GM23338 (cell line): ENCODE data around the gene OR13C9. TPM values are rescaled to one million over a fixed set of nuclear protein-coding genes. Genes with fewer than 3 reads are reported as not detected.
"Not testable (repeated sequence)": the region's sequence is repeated elsewhere in the genome, so short reads cannot be mapped to it uniquely, and the experiment has no call there.

Experiments used
- ATAC-seq: fragments of 200-7000 bp; cut with Tn5 transposase; 3 replicates; pipeline ENCODE4 v1.9.1; 2020
- DNase-seq: peaks from one replicate; pipeline ENCODE4 v3.0.0-alpha.2; 2015; ENCODE audit warnings: low spot score
- H2AFZ ChIP-seq: fragments of 200-600 bp; sonication (generic); 2 replicates; pipeline ENCODE4 v1.8.0; 2016; ENCODE audit warnings: antibody characterized with exemption, mild to moderate bottlenecking, moderate library complexity
- H3F3A ChIP-seq: fragments of 200-600 bp; sonication (generic); replicated peaks from 2 replicates; pipeline ENCODE4 v1.8.0; 2017; ENCODE audit warnings: antibody characterized with exemption, mixed run types, low read depth
- H3K27ac ChIP-seq: fragments of 200-600 bp; sonication (generic); 2 replicates; pipeline ENCODE4 v1.6.1; 2016; ENCODE audit warnings: low read depth
- H3K27me3 ChIP-seq: fragments of 200-600 bp; sonication (generic); 2 replicates; pipeline ENCODE4 v1.8.0; 2016; ENCODE audit warnings: mild to moderate bottlenecking, mixed run types, moderate library complexity; ENCODE audit not compliant: insufficient read depth
- H3K36me3 ChIP-seq: fragments of 200-600 bp; sonication (generic); 2 replicates; pipeline ENCODE4 v1.8.0; 2016; ENCODE audit warnings: mild to moderate bottlenecking; ENCODE audit not compliant: insufficient read depth
- H3K4me1 ChIP-seq: fragments of 200-600 bp; sonication (generic); 2 replicates; pipeline ENCODE4 v1.8.0; 2016; ENCODE audit warnings: mild to moderate bottlenecking, moderate library complexity; ENCODE audit not compliant: insufficient read depth
- H3K4me2 ChIP-seq: fragments of 200-600 bp; sonication (generic); 2 replicates; pipeline ENCODE4 v1.7.1; 2017; ENCODE audit warnings: mixed run types
- H3K4me3 ChIP-seq: fragments of 200-600 bp; sonication (generic); 2 replicates; pipeline ENCODE4 v1.6.1; 2016; ENCODE audit warnings: mixed run types
- H3K79me2 ChIP-seq: fragments of 200-600 bp; sonication (generic); replicated peaks from 2 replicates; pipeline ENCODE4 v1.8.0; 2017; ENCODE audit warnings: mild to moderate bottlenecking; ENCODE audit not compliant: insufficient read depth
- H3K9me2 ChIP-seq: fragments of 200-600 bp; sonication (generic); 2 replicates; pipeline ENCODE4 v1.8.0; 2017; ENCODE audit not compliant: insufficient read depth
- H4K20me1 ChIP-seq: fragments of 200-600 bp; sonication (generic); replicated peaks from 2 replicates; pipeline ENCODE4 v1.8.0; 2017; ENCODE audit warnings: mild to moderate bottlenecking; ENCODE audit not compliant: insufficient read depth
- H3K27ac Mint-ChIP-seq: 2 replicates; pipeline ENCODE4 v1.8.0; 2020; ENCODE audit warnings: inconsistent platforms, mild to moderate bottlenecking, moderate library complexity, mixed read lengths
- H3K27me3 Mint-ChIP-seq: 3 replicates; pipeline ENCODE4 v1.8.0; 2022; ENCODE audit warnings: low read depth, mild to moderate bottlenecking, moderate library complexity, mixed read lengths, inconsistent platforms; ENCODE audit not compliant: insufficient read depth, poor library complexity
- H3K36me3 Mint-ChIP-seq: 3 replicates; pipeline ENCODE4 v1.8.0; 2021; ENCODE audit warnings: low read depth, mild to moderate bottlenecking, inconsistent platforms, moderate library complexity, mixed read lengths
- H3K4me1 Mint-ChIP-seq: 3 replicates; pipeline ENCODE4 v1.8.0; 2020; ENCODE audit warnings: mild to moderate bottlenecking, inconsistent platforms, mixed read lengths
- H3K4me3 Mint-ChIP-seq: 3 replicates; pipeline ENCODE4 v1.8.0; 2021; ENCODE audit warnings: moderate library complexity, mild to moderate bottlenecking, inconsistent platforms, mixed read lengths
- H3K9me3 Mint-ChIP-seq: 3 replicates; pipeline ENCODE4 v1.8.0; 2020; ENCODE audit warnings: moderate library complexity, mild to moderate bottlenecking, inconsistent platforms, mixed read lengths
- CREB1 ChIP-seq: fragments of 250-450 bp; sonication (Bioruptor Pico); IDR thresholded peaks from 2 replicates; pipeline ENCODE4 v1.5.0; 2020; ENCODE audit warnings: low read depth, mild to moderate bottlenecking, moderate library complexity
- EZH2 ChIP-seq: fragments of 200-600 bp; sonication (generic); IDR thresholded peaks from one replicate; pipeline ENCODE4 v1.8.0; 2017; ENCODE audit warnings: antibody characterized with exemption, mild to moderate bottlenecking, low read depth; ENCODE audit not compliant: unreplicated experiment
- POLR2AphosphoS5 ChIP-seq: IDR thresholded peaks from 2 replicates; pipeline ENCODE4 v1.6.1; 2016; ENCODE audit warnings: antibody characterized with exemption, low read depth
- STAT1 ChIP-seq: IDR thresholded peaks from one replicate; pipeline ENCODE4 v1.6.1; 2016; ENCODE audit warnings: antibody characterized with exemption; ENCODE audit not compliant: unreplicated experiment
- ZNF114 ChIP-seq: fragments of 250-450 bp; sonication (Bioruptor Pico); IDR thresholded peaks from 2 replicates; pipeline ENCODE4 v1.5.0; 2020; ENCODE audit warnings: mild to moderate bottlenecking, moderate library complexity
- ZNF331 ChIP-seq: fragments of 250-450 bp; sonication (Bioruptor Pico); IDR thresholded peaks from 2 replicates; pipeline ENCODE4 v1.5.0; 2020; ENCODE audit warnings: low read depth, mild to moderate bottlenecking, moderate library complexity
- polyA plus RNA-seq: library from polyadenylated mRNA; unstranded; fragments of >200 nt; fragmentation: Nextera tagmentation; extraction: Ambion mirVana; gene quantifications from 2 replicates; pipeline ENCODE4 v1.2.1, GENCODE V29; 2016
- total RNA-seq: library from RNA; depleted of rRNA; stranded (reverse); fragments of >200 nt; shearing (Covaris generic); gene quantifications from 2 replicates; pipeline ENCODE4 v1.2.3, GENCODE V29; 2014
- TF ChIP-seq, protein P1 (sequence below): IDR thresholded peaks from 2 replicates; pipeline ENCODE4 v1.6.1; 2016; ENCODE audit warnings: antibody characterized with exemption
- TF ChIP-seq, protein P2 (sequence below): IDR thresholded peaks from one replicate; pipeline ENCODE4 v1.6.1; 2018; ENCODE audit warnings: antibody characterized with exemption; ENCODE audit not compliant: unreplicated experiment

OR13C9 gene
- total and polyA plus RNA-seq, 2 experiments from 2014 or later, result not detected

DNA sequence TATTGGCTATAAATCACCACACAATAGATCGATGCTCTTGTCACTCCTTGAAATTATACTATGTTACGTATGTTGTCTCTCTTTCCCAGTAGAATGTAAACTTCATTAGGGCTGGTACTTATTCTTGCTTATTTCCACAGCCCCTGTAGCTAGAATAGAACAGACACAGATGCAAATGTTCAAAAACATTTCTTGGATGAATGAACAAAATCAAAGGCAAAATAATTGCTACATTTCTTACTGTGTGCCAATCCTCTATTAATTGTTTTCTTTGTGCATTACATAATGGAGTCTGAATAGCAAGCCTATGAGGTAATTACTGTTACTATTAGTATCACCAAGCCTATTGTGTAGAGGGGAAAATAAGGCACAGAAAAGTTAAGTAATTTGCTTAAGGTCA is 11.9 kb downstream of the OR13C9 start (continued):
- TF ChIP-seq CREB1 (CRISPR knock-in tag) (no peak), ZNF331 (no peak), STAT1 (no peak), ZNF114 (no peak)
- TF ChIP-seq, protein P1, sequence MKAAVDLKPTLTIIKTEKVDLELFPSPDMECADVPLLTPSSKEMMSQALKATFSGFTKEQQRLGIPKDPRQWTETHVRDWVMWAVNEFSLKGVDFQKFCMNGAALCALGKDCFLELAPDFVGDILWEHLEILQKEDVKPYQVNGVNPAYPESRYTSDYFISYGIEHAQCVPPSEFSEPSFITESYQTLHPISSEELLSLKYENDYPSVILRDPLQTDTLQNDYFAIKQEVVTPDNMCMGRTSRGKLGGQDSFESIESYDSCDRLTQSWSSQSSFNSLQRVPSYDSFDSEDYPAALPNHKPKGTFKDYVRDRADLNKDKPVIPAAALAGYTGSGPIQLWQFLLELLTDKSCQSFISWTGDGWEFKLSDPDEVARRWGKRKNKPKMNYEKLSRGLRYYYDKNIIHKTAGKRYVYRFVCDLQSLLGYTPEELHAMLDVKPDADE, result no peak

DNA sequence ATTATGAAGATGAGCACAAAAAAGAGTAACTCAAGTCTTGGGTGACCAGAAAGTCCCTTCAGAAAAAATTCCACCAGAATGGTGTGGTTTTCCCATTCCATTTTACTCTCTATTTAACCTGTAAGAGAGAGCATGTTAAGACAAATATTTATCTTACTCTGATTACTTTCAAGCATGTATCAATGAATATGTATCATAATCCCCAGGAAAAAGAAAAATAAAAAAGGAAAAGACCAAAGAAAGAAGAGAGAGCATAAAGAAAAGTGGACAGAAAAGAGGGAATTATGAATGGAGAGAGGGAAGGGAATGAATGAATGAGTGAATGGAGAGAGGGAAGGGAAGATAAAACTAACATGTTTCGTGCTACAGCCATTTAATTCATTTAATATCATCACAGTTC is 12.5 kb downstream of the OR13C9 start, which contains the start of gene OR13C2:
Gene OR13C2, minus strand, starts transcription at position 101 of the 400 bp plus-strand sequence. Its CDS starts 0 bp downstream, at position 101.
- not testable (repeated sequence) for H3K27me3 ChIP-seq

DNA sequence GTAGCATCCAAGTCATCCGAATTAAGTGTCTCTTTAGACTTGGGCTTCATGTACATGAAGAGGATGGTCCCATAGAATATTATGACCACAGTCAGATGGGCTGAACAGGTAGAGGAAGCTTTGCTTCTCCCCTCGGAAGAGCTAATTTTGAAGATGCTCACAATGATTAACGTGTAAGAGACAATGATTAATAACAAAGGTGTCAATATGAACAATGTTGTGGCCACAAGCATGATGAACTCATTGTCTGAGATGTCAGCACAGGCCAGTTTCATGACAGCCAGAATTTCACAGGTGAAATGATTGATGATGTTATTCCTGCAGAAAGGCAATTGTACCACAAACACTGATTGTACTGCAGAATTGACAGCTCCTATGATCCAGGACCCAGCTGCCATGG is 13.2 kb downstream of the OR13C9 start:
- no peak overlapping the region for H3K27ac Mint-ChIP-seq

More for the DNA sequence above, 12.5 kb downstream of the OR13C9 start, which contains the start of gene OR13C2:
- H3K4me2 ChIP-seq, H3K27ac Mint-ChIP-seq, H3K4me3 Mint-ChIP-seq, H3K9me2 ChIP-seq, H3K27ac ChIP-seq, H3K4me1 ChIP-seq, ATAC-seq, H3K4me1 Mint-ChIP-seq, H3K36me3 Mint-ChIP-seq, H3K36me3 ChIP-seq, H3K4me3 ChIP-seq, H3F3A ChIP-seq, DNase-seq, H3K27me3 Mint-ChIP-seq, H2AFZ ChIP-seq, H3K79me2 ChIP-seq, H3K9me3 Mint-ChIP-seq, H4K20me1 ChIP-seq: not testable (repeated sequence)

DNA sequence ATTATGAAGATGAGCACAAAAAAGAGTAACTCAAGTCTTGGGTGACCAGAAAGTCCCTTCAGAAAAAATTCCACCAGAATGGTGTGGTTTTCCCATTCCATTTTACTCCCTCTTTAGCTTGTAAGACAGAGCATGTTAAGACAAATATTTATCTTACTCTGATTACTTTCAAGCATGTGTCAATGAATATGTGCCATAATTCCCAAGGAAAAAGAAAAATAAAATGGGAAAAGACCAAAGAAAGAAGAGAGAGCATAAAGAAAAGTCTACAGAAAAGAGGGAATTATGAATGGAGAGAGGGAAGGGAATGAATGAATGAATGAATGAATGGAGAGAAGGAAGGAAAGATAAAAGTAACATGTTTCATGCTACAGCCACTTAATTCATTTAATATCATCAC is 18.7 kb downstream of the OR13C9 start, which contains the start of gene OR13C5:
Gene OR13C5, minus strand, starts transcription at position 101 of the 400 bp plus-strand sequence. Its CDS starts 0 bp downstream, at position 101.
- H3K79me2 ChIP-seq, H3K27me3 Mint-ChIP-seq, H3K36me3 Mint-ChIP-seq, H3K27me3 ChIP-seq, H3K4me1 ChIP-seq, H4K20me1 ChIP-seq, H3K9me3 Mint-ChIP-seq, ATAC-seq, DNase-seq, H2AFZ ChIP-seq, H3K36me3 ChIP-seq, H3K9me2 ChIP-seq, H3K27ac ChIP-seq, H3K27ac Mint-ChIP-seq, H3K4me3 Mint-ChIP-seq, H3K4me3 ChIP-seq, H3F3A ChIP-seq, H3K4me2 ChIP-seq, H3K4me1 Mint-ChIP-seq: not testable (repeated sequence)

More for the DNA sequence above, 13.2 kb downstream of the OR13C9 start:
- ATAC-seq (no peak), DNase-seq (no peak)
- Histone ChIP-seq H3K4me2 (no peak overlapping the region), H3K79me2 (no peaks in the 10 kb centered on the region), H3K36me3 (no peaks in the 10 kb centered on the region), H3K4me3 (no peak overlapping the region), H3K27me3 (no peaks in the 10 kb centered on the region), H2AFZ (no peak overlapping the region), H3K4me1 (no peaks in the 10 kb centered on the region), H3F3A (no peaks in the 10 kb centered on the region), H3K27ac (no peak overlapping the region), H4K20me1 (no peaks in the 10 kb centered on the region), H3K9me2 (no peaks in the 10 kb centered on the region)
- Mint-ChIP-seq H3K27me3 (no peaks in the 10 kb centered on the region), H3K9me3 (no peaks in the 10 kb centered on the region), H3K4me3 (no peak overlapping the region), H3K4me1 (no peaks in the 10 kb centered on the region), H3K36me3 (no peaks in the 10 kb centered on the region)
- TF ChIP-seq, protein P1, result no peak
- TF ChIP-seq EZH2 (no peak), POLR2AphosphoS5 (no peak), STAT1 (no peak), CREB1 (CRISPR knock-in tag) (no peak)
- TF ChIP-seq, protein P2, sequence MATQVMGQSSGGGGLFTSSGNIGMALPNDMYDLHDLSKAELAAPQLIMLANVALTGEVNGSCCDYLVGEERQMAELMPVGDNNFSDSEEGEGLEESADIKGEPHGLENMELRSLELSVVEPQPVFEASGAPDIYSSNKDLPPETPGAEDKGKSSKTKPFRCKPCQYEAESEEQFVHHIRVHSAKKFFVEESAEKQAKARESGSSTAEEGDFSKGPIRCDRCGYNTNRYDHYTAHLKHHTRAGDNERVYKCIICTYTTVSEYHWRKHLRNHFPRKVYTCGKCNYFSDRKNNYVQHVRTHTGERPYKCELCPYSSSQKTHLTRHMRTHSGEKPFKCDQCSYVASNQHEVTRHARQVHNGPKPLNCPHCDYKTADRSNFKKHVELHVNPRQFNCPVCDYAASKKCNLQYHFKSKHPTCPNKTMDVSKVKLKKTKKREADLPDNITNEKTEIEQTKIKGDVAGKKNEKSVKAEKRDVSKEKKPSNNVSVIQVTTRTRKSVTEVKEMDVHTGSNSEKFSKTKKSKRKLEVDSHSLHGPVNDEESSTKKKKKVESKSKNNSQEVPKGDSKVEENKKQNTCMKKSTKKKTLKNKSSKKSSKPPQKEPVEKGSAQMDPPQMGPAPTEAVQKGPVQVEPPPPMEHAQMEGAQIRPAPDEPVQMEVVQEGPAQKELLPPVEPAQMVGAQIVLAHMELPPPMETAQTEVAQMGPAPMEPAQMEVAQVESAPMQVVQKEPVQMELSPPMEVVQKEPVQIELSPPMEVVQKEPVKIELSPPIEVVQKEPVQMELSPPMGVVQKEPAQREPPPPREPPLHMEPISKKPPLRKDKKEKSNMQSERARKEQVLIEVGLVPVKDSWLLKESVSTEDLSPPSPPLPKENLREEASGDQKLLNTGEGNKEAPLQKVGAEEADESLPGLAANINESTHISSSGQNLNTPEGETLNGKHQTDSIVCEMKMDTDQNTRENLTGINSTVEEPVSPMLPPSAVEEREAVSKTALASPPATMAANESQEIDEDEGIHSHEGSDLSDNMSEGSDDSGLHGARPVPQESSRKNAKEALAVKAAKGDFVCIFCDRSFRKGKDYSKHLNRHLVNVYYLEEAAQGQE, result no peak

DNA sequence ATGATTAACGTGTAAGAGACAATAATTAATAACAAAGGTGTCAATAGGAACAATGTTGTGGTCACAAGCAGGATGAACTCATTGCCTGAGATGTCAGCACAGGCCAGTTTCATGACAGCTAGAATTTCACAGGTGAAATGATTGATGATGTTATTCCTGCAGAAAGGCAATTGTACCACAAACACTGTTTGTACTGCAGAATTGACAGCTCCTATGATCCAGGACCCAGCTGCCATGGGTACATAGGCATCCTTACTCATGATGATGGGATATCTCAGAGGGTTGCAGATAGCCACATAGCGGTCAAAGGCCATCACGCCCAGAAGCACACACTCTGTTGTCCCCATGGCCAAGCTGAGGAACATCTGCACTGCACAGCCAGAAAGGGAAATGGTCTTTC is 19.3 kb downstream of the OR13C9 start:
- not testable (repeated sequence) for H3K4me3 Mint-ChIP-seq, H3K27ac ChIP-seq

More for the DNA sequence above, 19.3 kb downstream of the OR13C9 start:
- DNase-seq, H3K27ac Mint-ChIP-seq, H2AFZ ChIP-seq, H3K4me3 ChIP-seq, H3K27me3 Mint-ChIP-seq, H3K36me3 ChIP-seq, H3K9me3 Mint-ChIP-seq, ATAC-seq, H3K79me2 ChIP-seq, H3K4me1 ChIP-seq, H3K4me1 Mint-ChIP-seq, H3F3A ChIP-seq, H4K20me1 ChIP-seq, H3K36me3 Mint-ChIP-seq, H3K9me2 ChIP-seq, H3K27me3 ChIP-seq, H3K4me2 ChIP-seq: not testable (repeated sequence)
